Effector memory CD4-positive, alpha-beta T cell (primary cell): ENCODE data around the gene ITGB6.

Source experiments
- DNase-seq, 3 donors: peaks; one replicate each; pipeline ENCODE4 v3.0.0-alpha.2; 2020
- H3K27ac ChIP-seq: 2 replicates; pipeline ENCODE4 v1.7.0; 2013; ENCODE audit warnings: mild to moderate bottlenecking, low read length, moderate library complexity; ENCODE audit not compliant: insufficient read depth, poor library complexity, severe bottlenecking
- H3K27me3 ChIP-seq: replicated peaks from 2 replicates; pipeline ENCODE4 v1.7.0; 2013; ENCODE audit warnings: mild to moderate bottlenecking, low read length; ENCODE audit not compliant: insufficient read depth, control insufficient read depth, poor library complexity, severe bottlenecking
- H3K36me3 ChIP-seq: 2 replicates; pipeline ENCODE4 v1.7.0; 2013; ENCODE audit warnings: mild to moderate bottlenecking, low read length, moderate library complexity; ENCODE audit not compliant: control insufficient read depth, insufficient read depth
- H3K4me1 ChIP-seq: 2 replicates; pipeline ENCODE4 v1.7.0; 2013; ENCODE audit warnings: low read length, mild to moderate bottlenecking; ENCODE audit not compliant: control insufficient read depth, insufficient read depth, poor library complexity, severe bottlenecking
- H3K4me3 ChIP-seq: 2 replicates; pipeline ENCODE4 v1.7.0; 2013; ENCODE audit warnings: low read length, low read depth, mild to moderate bottlenecking; ENCODE audit not compliant: insufficient read depth, poor library complexity, severe bottlenecking
- H3K9me3 ChIP-seq: 2 replicates; pipeline ENCODE4 v1.7.0; 2013; ENCODE audit warnings: mild to moderate bottlenecking, low read length, moderate library complexity; ENCODE audit not compliant: control insufficient read depth
- total RNA-seq, 3 donors: gene quantifications; one replicate each; lab custom pipeline; 2026; lab: John Stamatoyannopoulos, UW

Gene ITGB6, protein sequence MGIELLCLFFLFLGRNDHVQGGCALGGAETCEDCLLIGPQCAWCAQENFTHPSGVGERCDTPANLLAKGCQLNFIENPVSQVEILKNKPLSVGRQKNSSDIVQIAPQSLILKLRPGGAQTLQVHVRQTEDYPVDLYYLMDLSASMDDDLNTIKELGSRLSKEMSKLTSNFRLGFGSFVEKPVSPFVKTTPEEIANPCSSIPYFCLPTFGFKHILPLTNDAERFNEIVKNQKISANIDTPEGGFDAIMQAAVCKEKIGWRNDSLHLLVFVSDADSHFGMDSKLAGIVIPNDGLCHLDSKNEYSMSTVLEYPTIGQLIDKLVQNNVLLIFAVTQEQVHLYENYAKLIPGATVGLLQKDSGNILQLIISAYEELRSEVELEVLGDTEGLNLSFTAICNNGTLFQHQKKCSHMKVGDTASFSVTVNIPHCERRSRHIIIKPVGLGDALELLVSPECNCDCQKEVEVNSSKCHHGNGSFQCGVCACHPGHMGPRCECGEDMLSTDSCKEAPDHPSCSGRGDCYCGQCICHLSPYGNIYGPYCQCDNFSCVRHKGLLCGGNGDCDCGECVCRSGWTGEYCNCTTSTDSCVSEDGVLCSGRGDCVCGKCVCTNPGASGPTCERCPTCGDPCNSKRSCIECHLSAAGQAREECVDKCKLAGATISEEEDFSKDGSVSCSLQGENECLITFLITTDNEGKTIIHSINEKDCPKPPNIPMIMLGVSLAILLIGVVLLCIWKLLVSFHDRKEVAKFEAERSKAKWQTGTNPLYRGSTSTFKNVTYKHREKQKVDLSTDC
- total RNA-seq, result 0 reads per million in 3 donors

DNA sequence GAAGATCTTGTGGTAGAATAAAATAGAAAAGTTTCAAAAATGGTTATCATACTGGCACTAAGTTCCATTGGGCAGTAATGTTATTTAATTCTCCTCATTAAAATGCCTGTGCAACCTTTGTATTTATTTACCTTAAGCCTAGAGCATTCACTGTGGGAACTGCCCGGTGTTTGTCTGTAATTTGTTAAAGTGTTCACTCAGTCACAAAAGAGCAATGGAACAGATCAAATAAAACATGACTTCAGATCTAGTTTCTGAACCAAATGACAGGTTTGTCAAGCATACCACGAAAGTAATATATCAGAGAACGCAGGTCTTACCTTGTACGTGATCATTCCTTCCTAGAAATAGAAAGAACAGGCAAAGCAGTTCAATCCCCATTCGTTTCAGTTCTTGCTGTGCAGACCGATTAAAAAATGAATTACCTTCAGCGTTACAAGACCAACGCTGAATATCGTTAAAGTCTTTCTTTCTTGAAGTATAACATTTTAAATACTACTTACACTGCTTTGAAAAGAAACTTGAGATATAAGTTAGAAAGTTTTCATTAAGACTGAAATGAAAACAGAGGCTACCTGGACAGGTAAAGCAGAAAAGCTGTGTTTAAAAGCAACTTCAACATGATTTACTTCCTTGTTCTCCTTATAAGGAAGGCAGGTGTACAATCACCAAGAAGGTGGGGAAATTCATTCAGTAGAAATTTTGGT lies at the start of gene ITGB6:
Gene ITGB6, minus strand, starts transcription at position 590 of the 707 bp plus-strand sequence. Its CDS starts 209 bp downstream, at position 381.
- no peaks in the 10 kb centered on the region for H3K27me3 ChIP-seq
- H3K4me1 ChIP-seq, result no peaks in the 10 kb centered on the region
- no peak within 1 kb of the TSS for H3K4me3 ChIP-seq
- no peak within 1 kb of the TSS for H3K27ac ChIP-seq
- DNase-seq, result no peak
- no peaks in the 10 kb centered on the region for H3K9me3 ChIP-seq
- no peaks in the 10 kb centered on the region for H3K36me3 ChIP-seq

DNA sequence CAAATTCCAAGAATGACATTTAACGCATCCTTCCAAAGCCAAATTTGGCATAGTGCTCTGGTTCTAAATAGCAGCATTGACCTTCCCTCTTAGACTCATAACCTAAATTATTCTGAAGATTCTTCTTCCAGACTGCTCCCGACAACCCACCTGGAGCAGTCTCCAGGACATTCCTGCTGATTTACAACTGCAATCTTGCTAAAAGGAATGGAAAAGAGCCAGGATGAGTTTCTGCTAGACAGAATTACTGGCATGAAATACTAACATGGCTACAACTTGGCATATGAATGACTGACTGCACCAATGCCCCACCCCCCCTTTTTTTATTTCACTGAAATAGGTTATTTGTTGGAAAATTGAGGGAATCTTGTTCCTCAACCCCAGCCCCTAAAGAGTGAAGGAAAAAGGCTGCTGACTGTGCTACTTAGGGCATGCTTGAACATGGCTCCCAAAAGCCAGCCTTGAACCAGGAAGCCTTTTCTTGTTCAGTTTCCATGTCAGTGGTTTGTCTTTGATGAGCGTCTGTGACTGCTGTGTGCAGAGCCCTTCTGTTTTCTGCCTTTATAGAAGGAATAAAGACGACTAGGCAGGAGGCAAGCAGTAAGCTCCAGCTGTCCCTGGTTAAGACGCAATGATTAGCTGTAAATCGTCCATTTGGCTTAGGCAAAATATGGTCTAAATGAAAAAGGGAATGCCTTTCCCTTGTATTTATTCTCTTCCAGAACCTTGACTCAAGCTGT lies 47.4 kb upstream of the ITGB6 start:
- H3K36me3 ChIP-seq, result no peaks in the 10 kb centered on the region
- no peaks in the 10 kb centered on the region for H3K27me3 ChIP-seq
- no peak for DNase-seq
- no peak overlapping the region for H3K27ac ChIP-seq
- H3K9me3 ChIP-seq, result no peaks in the 10 kb centered on the region
- H3K4me1 ChIP-seq, result no peaks in the 10 kb centered on the region
- H3K4me3 ChIP-seq, result no peak overlapping the region

DNA sequence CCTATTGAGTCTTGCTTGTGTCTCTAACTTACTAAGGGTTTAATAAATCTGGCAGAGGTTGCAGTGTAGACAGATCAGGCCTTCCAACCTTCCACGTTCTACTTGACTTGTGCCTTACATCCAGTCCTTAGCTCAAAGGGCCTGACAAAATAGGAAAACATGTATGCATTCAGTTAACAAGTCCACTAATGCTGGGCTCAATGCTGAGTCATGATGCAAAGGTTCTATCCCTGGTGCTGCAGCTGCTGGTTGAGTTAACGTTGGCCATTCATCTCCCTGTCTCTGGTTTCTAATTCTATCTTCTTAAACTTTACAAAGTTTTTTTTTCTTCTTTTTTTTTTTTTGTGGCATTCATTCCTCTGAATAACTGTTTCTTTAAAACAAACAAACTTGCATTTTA lies 46.3 kb upstream of the ITGB6 start:
- Histone ChIP-seq H3K9me3 (no peaks in the 10 kb centered on the region), H3K27me3 (no peaks in the 10 kb centered on the region), H3K4me3 (no peak overlapping the region), H3K27ac (no peak overlapping the region), H3K4me1 (no peaks in the 10 kb centered on the region), H3K36me3 (no peaks in the 10 kb centered on the region)
- no peak for DNase-seq

DNA sequence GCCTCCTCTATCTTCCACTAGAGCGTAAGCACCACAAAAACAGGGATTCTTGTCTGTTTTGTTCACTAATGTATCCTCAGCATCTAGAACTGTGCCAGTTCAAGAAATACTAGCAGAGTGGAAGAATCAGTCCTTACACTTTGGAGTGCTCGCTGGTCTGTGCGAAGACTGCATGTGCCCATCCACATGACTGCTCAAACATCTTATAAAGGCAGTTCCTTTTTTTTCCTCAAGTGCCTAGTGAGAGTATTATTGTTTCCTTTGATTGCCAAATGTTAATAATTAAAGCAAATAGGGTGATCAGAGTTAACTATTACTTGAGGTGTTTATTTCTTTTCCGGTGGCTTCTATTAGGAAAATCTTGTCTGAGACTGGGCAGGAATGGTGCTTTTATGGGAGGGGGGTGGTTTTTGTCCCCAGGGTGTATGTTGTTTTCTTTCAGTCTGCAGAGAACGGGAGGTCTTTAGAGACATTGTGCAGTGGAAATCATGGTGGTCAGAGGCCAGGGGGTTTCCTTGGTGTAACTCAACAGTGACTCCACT lies 45.6 kb upstream of the ITGB6 start:
- H3K27me3 ChIP-seq, result no peaks in the 10 kb centered on the region

DNA sequence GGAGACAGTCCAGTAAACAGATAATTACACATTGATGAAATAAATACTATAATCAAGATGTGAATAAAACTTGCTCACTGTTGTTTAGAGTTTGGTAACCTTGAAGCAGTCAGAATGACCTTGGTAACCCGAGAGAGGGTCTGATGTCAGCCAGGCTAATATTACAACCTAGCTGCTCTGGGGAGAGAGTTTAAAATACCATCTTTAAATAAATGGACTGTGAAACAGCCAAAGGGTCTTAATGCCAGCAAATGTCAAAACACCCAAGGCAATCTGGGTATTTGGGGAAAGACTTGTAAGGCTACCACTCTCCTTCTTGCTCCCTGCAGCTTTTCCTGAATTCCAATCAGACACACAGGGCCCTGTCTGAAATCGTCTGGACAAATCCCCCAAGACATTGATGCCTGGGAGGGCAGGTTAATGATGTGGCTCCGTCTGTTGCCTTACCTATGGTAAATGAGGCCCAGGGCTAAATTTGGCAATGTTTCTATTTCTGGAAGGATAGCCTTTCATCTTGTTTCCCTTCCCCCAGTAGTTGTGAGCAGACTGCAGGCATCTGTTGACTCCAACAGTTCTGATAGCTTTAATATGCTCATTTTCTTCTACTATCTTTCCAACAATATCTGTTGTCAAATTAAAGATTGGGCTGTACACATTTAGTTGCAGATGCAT lies 43.0 kb upstream of the ITGB6 start:
- DNase-seq, result no peak
- Histone ChIP-seq H3K9me3 (no peaks in the 10 kb centered on the region), H3K27me3 (no peaks in the 10 kb centered on the region), H3K27ac (no peak overlapping the region), H3K36me3 (no peaks in the 10 kb centered on the region), H3K4me1 (no peaks in the 10 kb centered on the region), H3K4me3 (no peak overlapping the region)

More for the DNA sequence above, 45.6 kb upstream of the ITGB6 start:
- H3K36me3 ChIP-seq, result no peaks in the 10 kb centered on the region
- no peak for DNase-seq
- H3K27ac ChIP-seq, result no peak overlapping the region
- no peaks in the 10 kb centered on the region for H3K9me3 ChIP-seq
- H3K4me3 ChIP-seq, result no peak overlapping the region
- H3K4me1 ChIP-seq, result no peaks in the 10 kb centered on the region

DNA sequence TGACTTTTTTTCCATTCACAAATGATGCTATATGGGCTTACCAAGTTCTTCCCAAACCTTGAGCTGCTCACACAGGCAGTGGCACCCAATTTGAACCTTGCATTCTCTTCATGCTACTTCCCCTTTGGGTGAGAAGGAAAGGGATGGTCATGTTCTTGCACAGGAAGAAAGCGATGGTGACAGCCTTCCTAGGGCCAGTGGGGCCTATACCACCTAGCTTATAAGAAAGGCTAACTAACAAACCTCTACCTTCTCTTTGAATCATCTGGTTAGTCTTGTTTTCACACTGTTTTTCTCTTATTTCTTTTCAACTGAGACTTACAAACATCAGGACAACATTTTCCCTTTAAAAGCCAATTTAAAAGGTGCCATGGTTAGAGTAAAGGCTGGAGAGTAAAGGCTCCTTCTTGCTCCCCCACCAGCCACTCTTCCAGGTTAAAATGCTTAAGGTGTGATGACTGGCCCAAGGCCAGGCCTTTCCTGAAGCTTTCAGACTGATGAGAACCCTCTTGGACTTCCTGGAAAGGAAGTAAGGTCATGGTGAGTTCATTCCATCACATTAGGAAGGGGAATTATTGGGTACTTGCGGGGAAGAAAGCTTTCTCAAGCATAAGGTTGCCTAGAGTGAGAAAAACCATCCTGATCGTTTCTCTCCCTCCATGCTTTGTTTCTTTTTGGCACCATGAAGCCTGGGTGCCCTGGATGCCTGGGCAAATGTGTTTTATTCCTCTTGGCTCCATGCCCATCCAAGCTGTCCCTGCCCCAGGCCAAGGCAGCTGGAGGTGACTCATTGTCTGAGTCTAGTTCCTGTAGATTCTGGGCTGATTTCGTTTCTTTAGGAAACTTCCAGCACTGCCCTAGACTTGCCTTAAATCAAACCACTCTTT lies 41.4 kb upstream of the ITGB6 start:
- Histone ChIP-seq H3K9me3 (no peaks in the 10 kb centered on the region), H3K4me1 (no peaks in the 10 kb centered on the region), H3K36me3 (no peaks in the 10 kb centered on the region), H3K27me3 (no peaks in the 10 kb centered on the region), H3K27ac (no peak overlapping the region), H3K4me3 (no peak overlapping the region)
- no peak for DNase-seq

DNA sequence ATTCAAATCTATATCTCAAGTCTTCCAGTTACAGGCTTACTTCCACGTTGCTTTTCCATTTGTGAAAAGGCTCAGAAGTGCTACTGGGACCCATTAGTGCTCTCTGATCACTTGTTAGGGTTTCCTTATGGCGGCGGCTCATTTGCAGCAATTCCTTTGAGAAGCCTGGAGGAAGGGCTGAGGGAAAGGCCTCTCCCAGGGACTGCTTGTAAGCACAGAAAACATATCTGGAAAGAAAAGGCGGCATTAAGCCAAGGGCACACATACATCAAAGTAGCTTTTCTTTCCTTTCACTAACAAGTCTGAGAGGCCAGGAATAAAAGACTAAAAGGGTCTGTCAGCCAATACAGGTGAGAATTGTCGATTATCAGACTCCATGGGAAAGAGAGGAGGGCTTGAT lies 39.4 kb upstream of the ITGB6 start:
- DNase-seq, result no peak
- Histone ChIP-seq H3K27ac (no peak overlapping the region), H3K4me3 (no peak overlapping the region), H3K9me3 (no peaks in the 10 kb centered on the region), H3K4me1 (no peaks in the 10 kb centered on the region), H3K27me3 (no peaks in the 10 kb centered on the region), H3K36me3 (no peaks in the 10 kb centered on the region)

DNA sequence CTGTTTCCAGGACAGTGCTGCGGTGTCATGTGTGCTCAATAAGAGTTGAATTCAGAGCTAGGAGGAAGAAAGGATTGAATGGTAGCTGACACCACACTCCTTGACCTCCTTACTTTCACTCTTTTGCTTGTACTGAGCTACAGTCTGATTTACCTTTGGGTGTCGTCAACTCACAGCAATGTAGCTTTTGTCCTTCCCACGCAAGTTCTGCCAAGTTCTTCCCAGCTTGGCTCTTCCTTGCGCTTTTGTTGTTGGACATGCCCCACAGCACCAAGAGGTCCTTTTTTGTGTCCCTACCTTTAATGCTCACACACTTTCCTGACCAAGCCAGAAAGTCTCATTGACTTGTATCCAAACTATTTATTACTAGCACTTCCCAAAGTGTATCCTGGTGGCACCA lies 38.3 kb upstream of the ITGB6 start:
- DNase-seq, result no peak
- Histone ChIP-seq H3K36me3 (no peaks in the 10 kb centered on the region), H3K9me3 (no peaks in the 10 kb centered on the region), H3K4me3 (no peak overlapping the region), H3K4me1 (no peaks in the 10 kb centered on the region), H3K27ac (no peak overlapping the region), H3K27me3 (no peaks in the 10 kb centered on the region)
